ENCODE results near the gene PPM1F.

Gene PPM1F

DNA sequence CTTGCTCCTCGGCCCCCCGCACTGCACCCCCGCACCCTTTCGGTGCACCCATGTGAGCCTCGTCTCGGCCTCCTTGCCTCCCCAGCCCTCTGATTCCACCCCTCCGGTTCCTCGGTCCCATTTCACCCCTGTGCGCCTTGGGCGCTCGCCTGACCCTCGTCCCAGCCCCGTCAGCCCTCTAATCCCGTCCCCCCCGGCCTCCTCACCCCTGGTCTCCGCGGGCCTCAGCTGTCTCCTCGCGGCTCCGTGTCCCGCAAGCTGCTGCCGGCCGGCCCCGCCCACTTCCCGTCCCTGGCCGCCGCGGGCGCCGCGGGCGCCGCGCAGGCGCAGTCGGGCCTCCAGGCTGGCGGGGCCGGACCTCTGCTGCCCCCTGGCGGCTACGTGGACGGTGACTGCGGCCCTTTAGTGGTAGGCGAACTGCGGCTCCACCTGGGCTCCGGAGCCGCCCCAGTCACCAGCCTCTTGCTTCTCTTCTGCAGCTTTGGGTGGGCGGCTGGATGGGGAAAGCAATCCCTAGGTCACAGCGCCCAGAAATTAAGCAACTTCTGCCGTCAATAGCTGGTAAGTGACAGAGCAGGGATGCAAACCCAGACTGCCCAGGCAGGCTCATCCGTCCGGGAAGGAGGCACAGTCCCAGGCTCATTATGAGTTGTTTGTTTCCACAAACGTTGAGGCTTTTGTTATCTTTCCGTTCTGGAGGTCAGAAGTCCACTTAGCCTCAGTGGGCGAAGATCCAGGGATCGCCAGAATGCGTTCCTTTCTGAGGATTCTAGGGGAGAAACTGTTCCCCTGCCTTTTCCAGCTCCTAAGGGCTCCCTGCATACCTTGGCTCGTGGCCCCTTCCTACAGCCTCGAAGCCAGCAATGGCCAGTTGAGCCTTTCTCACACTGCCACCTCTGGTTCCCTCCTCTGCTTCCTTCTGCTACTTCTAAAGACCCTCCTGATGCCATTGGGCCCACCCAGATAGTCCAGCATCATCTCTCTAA, at the start of gene PPM1F:
Gene PPM1F, minus strand, starts transcription at position 263 of the 986 bp plus-strand sequence. CDS start 6,800 bp downstream, outside the sequence.
- peak; percentile 26 to 49 for DNase-seq

DNA sequence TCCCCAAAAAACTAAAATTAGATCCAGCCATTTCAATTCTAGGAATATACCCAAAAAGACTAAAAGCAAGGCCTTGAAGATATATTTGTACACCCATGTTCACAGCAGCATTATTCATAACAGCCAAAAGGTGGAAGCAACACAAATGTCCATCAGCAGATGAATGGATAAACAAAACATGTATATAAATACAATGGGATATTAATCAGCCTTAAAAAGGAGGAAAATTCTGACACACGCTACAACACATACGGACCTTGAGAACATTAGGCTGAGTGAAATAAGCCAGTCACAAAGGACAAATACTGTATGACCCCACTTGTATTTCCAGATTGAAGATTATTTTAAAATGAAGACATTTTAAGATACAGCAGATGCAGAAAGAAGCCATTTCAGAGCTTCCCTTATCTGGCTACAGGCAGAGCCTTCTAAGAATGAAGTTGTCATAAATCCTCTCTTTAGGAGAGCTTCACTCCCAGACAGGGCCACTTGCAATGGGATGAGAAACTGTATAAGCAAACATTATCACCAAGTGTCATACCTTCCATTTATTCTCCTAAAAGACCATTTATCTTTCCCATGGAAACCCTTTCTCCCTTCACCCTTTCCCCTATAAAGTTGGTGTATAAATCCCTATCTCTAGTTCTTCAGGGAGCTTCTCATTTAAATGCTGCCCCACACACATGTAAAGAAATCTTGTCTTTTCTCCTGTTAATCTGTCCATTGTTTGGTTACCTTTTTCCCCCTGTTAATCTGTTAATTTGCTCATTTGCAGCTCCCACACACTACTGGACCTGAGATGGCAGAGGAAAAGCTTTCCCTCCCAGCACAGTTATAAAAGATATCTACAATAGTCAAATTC, 49.2 kb upstream of the PPM1F start:
- DNase-seq: no peak

DNA sequence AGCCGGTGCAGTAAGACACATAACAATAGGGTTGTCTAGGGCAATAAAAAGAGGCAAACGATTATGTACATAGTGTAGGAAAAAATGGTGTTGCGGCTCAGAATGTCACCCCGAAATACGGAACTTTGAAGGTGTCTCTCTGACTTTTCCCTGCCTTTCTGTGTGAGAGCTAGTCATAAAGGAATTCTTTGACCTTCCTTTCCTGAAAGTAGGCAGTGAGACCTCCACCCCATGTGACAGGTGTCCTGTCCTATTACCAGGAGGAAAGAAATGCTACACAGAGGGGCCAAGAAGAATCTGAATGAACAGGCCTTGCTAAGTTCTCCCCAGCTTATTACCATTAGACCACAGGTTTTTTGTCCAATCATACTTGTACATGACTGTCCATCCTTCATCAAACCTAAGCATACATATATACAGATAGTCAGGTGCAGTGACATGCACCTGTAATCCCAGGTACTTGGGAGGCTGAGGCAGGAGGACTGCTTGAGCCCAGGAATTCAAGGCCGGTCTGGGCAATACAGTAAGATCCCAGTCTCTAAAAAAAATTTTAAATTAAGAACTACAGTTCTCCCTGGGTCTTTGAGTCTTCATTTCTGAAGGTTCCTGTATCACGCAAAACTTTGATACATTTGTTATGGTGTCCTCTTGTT, 46.1 kb upstream of the PPM1F start:
- no peak for DNase-seq

- no peak for DNase-seq
These were observed 43.6 kb upstream of the PPM1F start for GRCh38 chr22:21996175-21996720.

DNA sequence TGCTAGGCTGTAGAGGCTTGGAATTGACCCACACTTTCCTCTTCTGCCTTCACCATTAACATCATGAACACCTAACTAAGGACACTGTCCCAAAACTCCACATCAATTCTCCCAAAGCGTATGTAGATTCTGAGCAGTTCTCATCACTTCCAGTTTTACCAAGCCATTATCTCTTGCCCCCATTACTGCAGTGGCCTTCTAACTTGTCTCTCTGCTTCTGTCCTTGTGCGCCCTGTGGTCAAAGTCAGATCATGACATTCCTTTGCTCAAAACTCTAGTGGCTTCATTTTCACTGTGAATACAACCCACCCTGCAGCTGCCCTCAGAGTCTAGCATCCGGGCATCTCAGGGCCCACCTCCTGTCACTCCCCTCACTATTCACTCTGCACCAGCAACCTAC, 43.0 kb upstream of the PPM1F start:
- no peak for DNase-seq

DNA sequence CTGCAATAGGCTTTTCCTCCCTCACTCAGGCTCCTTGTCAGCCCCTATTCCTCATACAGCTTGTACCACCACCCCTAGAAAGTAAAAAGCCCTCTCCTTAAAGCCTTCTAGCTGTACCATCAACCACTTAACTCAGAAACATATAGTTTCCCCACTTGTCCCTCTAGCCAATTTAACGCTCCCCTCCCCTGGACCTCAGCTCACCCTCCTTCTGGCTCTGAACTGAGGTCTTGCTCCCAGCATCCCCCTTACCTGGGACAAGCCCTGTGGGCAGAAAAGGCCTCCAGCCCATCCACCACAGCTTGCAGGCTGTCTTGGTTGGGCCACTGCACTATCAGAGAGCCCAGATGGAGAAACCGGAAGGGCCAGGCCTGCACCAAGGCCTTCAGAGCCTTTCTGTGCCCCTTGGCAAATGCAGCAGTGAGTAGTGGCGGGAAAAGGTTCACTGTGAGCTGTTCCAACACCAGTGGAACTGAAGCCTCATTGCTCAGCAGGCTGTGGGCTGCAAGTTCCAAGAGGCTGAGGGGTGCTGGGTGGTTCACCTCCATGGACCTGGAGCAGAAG, 42.3 kb upstream of the PPM1F start:
- DNase-seq: no peak

- DNase-seq: no peak
These were observed 40.1 kb upstream of the PPM1F start for GRCh38 chr22:21992593-21993237.

GRCh38 chr22:21991774-21992173, 39.1 kb upstream of the PPM1F start:
- no peak for DNase-seq

- DNase-seq: no peak
These were observed 38.6 kb upstream of the PPM1F start for GRCh38 chr22:21991304-21991596.

DNA sequence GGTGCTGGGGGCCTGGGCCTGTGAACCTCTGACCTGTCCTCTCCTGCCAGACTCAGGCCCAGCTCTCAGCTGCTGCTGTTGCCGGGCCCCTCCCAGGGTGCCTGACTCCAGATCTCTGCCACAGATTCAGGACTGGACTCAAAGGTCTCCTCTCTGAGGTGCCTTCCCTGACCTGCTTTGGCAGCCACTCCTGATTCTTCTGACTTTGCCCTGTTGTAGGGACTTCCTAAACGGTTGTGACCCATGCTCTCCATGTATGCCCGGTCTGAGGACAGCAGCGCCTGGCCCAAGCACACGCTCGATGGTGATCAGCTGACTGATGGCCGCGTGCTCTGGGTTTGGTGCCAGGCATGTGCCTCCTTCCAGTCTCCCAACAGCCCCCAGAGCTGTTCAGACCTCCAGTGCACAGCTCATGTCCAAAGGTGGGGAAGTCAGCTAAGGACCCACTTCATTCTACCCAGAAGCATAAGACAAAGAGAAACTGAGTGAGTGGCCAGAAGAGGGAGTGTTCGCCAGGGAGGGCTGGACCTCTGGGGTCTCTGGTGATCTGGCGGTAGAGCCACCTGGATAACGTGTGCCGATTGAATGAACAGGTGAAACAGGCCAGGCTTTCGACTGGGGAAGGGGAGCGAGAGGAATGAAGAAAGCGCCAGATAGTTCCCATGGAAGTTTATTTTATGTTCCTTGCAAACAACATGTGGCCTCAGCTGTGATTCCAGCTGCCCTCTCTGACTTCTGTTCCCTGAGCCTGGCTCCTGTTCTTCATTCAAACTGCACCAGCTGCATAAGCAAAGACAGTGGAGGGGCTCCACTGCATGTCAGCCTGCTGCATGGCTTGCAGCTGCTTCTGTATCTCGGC, 38.0 kb upstream of the PPM1F start:
- no peak for DNase-seq

DNA sequence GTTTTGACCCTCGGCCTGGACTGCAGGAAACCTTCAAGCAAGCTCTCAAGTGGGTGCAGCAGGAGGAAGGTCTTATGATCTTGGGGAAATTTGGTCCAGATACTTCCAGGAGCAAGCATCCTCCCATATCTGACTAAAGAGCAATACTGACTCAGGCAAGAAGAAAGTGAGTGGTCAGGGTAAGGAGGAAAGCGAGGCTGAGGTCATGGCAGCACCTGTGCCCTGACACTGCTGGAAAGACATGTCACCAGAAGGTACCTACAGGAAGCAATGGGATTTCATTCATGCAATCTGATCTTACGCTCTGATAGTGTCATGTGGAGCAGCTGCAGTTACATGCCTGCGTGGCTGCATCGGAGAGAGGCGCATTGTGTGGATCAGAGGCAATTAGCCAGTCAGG, 36.4 kb upstream of the PPM1F start:
- DNase-seq: no peak

GRCh38 chr22:21985214-21985613, 32.6 kb upstream of the PPM1F start:
- DNase-seq: no peak

DNA sequence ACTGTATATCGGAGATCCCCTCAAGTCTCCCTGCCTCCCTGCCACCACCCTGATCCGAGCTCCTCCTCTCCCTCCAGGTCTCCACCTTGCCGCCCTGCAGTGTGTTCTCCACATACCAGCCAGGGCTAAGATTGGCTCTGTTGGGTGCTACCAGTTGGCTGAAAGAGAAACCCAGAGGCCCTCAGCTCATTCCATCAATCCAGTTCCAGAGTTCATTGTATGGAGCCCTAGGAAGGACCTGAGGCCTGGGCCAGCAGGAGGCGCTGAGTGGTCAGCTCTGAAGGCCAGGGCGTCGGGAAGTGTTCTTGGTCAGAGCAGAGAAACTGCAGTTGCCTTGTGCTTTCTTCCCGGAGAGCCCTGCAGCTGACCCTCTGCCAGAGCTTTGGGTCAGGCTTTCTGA, 32.1 kb upstream of the PPM1F start:
- DNase-seq: no peak

GRCh38 chr22:21982338-21982965, 29.8 kb upstream of the PPM1F start, which contains the start of gene TOP3B:
Gene TOP3B (minus strand): TSS chr22:21982787. CDS start chr22:21975709, 7,078 bp downstream.
- DNase-seq: peak; percentile 21 to 47

DNA sequence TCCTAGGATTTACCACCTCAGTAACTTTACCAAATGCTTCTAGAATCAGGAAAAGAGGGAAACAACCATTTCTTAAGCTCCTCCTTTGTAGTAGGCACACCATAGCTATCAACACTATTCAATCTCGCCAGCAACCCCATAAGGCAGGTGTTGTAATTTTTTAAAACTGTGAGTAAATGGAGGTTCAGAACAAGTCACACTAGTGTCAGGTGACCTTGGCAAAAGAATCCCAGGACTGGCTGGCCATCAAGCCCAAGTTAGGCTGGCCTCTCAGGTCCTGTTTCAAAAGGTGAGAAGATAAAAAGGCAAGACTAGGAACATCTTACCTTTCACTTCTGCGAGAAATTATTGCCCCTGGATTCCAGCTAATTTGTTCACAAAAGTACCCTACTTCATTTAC, 29.2 kb upstream of the PPM1F start:
- no peak for DNase-seq

DNA sequence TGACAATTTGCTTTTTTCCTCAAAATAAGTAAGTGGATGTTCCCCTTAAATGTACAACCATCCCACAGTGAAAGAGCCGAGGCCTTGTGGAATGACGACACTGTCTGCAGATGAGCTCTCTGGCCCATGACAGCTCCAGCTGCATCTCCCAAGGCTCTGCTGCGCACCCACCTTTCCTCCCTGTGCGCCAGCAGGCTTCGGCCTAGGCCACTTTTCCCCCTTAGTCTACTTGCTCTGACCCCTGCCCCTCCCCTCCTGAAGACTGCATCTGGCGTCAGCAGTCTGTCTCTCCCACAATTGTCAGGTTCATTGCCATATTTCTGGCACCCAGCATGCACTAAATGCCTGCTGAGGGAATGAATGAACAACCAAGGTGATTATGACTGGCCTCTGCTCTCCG, 27.9 kb upstream of the PPM1F start:
- DNase-seq: no peak

GRCh38 chr22:21978564-21979386, 26.1 kb upstream of the PPM1F start:
- no peak for DNase-seq

GRCh38 chr22:21977814-21978213, 25.2 kb upstream of the PPM1F start:
- DNase-seq: no peak

GRCh38 chr22:21975854-21976345, 23.3 kb upstream of the PPM1F start:
- no peak for DNase-seq

Measured in NCI-H187 (cell line).